HG03103 (cell line): ENCODE measurements around the gene BRD4.

Experiments used
- ATAC-seq: cut with Tn5 transposase; IDR thresholded peaks from one replicate; pipeline ENCODE4 v1.9.1; 2021; ENCODE audit warnings: low read depth; ENCODE audit not compliant: unreplicated experiment

BRD4 gene

DNA sequence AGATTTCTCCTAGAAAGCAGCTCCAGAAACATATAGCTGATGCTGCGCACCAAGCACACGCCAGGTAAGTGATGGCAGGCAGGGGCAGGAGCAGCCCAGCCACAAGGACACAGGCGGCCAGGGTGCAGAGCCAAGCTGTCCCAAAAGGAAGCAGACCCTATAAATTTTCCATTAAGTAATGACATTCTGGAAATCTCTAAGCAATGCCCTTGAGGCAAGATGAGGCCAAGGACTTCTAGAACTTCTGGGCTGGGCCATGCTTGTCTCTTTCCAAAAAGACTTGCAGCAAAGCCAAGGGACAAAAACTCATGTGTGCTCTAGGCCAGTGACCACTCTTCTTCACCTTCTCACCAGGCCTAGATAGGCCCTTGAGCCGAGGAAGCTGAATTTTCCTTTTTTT is 57.9 kb downstream of the BRD4 start:
- no peak for ATAC-seq

DNA sequence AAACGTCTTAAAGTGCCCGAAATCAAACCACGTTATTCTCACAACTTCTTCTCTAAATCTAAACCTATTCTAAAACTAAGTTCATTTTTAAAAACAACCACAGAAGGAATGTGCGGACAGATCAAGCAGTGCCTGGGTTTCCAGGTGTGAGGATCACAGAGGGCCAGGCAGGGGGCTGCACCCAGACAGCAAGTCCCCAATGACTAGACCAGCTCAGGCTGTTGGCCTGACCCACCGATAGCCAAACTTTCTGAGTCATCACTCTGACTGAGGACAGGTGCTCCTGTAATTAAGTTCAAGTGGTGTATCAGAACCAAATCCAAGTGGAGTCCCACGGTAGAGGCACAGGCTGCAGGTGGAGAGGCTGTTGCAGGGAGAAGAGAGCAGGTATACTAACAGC is 62.5 kb downstream of the BRD4 start:
- ATAC-seq: no peak

DNA sequence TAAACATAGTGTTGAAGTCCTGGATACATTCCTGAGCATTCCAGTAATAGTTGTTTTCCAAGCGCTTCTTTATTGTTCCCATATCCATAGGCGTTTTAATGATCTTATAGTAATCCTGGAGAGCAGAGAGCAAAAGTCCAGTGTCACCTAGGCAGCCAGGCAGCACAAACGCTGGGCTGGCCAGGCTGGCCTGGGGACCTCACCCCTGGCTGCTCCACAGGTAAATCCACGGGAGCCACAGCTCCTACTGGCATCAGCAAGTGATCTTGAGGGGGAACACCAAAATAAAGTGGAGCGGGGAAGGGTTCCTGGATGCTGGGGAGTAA is 63.4 kb downstream of the BRD4 start:
- no peak for ATAC-seq

DNA sequence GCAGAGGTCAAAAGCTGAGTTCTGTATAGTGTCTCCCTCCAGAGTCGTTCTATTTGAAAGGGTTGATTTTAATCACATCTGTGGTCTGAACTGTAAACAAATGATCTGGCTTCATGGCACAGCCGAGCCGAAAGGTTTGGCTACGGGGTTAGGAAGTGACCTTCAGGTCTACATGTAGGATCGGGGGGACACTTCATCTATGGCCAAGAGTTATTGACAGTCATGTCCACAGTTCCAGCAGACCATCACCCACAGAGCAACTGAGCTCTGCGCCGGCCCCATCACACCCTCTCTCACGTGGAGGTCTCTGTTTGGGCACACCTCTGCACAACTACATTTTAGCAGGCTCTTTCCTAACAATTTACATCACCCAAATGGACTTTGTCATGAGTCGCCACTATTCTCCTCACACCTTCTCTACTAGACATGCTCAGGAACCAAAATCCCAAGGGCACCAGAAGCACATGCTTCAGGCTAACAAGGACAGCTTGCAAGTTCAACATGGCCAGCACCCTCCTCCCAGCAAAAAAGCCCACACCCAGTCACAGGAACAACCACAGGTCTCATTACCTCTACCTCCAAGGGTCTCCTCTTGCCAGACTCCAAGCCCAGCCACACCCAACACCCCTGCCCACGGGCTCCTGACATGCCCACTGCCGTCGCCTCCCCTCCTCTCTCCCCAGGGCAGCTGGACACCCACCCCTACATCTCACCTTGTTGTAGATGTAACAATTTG is 64.0 kb downstream of the BRD4 start:
- ATAC-seq: no peak

DNA sequence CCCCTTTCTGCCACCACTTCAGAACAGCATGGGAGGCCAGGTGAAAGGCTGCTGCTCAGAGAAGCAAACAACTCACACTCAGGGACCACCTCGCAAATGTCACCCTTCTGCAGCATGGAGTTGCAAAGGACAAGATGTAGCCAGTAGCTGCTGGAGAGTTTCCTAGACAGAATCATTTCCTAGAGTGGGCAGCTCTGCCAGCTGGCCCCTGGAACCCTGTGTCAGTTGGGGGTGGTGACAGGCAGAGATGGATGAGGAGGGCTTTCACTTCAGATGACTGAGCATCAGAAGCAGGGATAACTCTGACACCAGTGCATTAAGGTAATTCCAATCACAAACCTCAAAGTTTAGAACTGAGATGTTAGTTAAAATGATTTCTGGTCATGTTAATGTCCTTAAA is 65.7 kb downstream of the BRD4 start:
- no peak for ATAC-seq

DNA sequence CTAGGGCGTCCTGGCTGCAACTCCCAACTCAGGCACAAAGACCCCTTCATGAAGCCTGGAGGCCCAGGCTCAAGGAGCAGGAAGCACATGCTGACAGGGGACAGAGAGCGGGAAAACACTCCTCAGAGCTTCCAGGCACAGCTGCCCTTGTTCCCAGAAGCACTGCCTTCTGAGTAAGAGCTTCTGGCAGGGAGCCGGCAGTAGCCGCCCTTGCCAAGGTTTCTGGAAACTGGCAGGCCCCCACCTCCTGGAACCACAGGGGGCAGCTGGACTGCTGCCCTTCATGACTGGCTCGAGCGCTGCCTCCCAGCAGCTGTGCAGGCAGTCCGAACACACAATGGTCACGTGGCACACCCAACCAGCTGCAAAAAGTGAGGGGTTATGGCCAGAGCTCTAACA is 66.5 kb downstream of the BRD4 start:
- no peak for ATAC-seq

DNA sequence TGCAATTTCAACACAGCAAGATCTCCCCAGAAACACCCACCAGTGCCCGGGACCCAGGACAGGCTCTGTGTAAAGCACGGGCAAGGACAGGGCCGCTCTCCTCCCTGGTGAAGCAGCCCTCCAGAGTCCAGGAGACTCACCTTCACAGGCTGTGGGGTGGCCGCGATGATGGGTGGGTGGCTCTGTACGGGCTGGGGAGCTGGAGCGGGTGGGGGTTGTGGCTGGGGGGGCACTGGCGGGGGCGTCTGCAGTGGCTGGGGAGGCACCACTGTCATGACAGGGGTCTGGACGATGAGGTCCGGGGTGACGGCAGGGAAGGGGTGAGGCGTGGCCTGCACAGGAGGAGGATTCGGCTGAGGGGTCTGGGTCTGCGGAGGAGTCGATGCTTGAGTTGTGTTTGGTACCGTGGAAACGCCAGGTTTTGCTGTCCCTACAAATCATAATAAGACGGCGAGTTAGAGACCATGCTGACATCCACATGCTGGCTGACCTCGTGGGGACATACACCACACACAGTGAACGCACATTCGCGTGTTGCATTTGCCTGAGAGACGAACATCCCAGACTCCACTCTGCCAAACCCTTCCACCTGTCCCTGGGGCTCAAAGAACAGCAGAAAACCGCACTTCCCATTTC is 67.0 kb downstream of the BRD4 start:
- ATAC-seq: no peak

DNA sequence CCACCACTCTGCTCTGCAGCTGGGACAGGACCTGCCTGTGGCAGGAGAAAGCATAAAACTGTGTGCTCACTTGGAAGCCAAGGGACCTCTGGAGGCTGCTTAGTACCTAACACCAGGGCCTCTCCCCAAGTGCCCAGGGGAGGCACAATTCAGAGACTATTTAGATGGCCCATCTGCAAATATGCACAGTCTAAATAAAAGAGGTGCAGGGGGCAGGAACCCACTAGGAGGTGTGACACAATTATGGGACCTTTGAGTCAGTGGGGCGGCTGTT is 67.5 kb downstream of the BRD4 start:
- ATAC-seq: no peak

DNA sequence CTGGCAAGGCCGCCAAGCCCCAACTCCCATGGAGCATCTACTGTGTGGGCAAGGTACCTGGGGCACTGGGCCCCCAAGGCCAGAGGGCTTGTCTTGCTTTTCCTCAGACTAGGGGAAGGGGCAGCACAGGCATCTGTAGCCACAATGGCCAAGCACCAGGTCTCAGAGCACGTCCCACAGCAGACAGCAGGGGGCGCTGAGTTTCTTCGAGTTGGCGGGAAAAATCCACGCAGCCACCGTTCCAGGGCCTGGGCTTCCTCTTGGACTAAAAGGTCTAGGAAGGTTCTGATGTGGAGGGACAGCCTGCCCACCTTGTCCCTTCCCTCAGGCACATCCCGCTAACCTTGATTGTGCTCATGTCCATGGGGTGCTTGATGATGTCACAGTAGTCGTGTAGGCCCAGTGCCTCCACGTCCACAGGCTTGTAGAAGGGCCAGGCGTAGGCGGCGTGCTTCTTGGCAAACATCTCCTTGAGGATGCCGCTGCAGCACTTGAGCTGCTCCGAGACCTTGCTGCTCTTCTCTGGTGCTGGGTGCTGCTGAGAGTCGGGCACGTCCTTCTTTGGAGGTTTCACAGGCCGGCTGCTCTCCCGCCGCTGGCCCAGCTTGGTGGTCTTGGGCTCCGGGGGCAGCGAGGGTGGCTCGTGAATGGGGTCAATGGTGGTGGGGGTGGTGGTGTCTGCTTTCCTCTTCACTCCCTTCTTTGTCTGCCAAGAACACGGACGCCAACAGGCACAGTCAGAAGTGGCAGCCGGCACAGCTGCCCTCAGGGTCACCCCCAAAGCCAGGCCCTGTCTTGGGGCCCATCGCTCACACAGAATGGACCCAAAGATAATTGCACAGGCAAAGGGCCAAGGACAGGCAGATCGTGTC is 68.0 kb downstream of the BRD4 start:
- ATAC-seq: no peak

DNA sequence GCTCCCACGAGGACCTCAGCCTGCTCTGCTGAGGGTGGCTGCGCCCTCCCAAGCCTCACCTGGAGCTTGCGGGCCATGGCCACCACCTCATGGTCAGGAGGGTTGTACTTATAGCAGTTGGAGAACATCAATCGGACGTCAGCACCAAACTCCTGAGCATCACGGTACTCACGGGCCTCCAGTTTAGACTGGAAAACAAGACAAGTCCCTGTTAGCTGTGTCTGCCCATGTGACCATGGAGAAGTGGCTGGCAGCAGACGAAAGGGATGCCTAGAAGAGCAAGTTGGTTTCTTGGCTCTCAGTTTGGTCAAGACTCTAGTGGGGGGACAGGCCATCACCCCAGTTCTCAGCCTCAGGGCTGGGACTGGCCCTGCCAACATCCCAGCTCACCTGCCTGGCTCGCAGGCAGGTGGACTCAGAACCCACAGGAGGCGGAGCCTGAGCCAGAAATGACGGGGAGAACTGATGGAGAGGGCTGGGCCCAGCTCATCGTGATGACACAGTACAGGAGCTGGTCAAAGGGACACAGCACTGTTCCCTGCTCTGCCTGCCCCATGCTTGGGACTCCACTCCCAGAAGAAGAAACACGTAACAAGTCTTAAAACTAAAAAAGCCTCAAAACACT is 68.9 kb downstream of the BRD4 start:
- no peak for ATAC-seq

DNA sequence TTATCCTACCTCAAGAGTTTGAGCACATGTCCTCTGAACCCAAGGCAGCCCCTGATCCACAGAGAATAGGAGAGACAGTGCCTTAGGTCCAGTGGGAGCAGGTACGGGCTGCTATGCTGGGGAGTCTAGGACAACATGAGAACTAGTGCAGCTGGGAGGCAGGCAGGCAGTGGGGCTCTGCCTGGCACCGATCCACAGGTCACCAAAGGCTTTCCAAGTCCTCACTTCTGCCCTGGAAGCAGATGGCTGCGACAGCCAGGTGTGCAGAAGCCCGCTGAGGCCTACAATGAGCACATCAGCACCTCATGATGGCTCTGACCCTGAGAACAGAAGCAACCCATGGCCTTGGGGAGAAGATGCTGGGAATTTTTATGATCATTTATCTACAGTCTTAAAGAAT is 70.3 kb downstream of the BRD4 start:
- ATAC-seq: no peak

DNA sequence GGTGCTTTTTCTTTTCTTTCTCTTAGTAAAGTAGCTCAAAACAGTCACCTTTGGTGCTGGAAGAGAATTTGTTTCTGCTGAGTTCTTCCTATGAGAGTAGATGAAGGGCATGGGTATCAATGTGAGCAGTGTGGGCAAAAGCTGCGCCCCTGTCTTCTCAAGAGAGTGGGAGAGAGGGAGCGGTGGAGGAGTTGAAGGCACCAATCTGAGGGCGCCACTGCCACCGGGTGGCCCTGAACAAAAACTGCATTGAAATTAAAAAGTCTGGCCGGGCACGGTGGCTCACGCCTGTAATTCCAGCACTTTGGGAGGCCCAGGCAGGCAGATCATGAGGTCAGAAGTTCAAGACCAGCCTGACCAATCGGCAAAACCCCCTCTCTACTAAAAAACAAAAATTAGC is 71.4 kb downstream of the BRD4 start:
- no peak for ATAC-seq

DNA sequence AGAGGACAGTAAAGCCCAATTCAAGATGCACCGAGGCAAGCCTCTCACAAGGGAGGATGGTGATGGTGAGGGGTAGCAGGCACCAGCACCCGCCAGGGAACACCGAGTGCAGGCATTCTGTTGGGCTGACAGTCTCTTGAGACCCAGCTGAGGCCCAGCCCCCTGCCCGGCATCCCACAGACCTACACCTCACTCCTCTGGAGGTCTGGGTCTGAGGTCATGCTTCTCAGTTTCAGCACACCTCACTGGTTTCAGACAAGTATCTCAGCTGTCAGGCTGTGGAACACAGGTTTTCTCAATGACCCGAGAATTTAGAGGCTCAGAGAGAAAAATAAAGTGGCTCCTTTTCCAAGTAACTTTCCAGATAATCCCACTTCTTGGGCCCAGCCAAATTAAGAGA is 72.4 kb downstream of the BRD4 start:
- ATAC-seq: no peak

DNA sequence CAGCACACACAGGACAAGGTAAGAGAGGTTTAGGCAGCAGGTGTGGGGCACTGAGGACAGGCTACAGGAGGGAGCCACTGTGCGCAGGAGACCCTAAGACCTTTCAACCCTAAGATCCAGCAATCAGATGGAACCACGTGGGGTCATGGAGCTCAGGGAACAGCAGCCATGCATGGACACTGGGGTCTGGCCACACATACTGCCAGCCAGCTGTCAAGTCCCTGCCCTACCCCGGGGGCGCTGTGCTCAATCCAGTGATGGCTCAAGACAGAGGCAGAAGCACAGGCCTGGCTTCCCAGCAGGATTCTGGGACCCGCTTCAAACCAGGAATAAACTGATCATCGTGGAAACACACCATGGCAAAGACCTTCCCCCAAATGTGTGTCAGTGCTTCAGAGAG is 74.6 kb downstream of the BRD4 start:
- no peak for ATAC-seq

DNA sequence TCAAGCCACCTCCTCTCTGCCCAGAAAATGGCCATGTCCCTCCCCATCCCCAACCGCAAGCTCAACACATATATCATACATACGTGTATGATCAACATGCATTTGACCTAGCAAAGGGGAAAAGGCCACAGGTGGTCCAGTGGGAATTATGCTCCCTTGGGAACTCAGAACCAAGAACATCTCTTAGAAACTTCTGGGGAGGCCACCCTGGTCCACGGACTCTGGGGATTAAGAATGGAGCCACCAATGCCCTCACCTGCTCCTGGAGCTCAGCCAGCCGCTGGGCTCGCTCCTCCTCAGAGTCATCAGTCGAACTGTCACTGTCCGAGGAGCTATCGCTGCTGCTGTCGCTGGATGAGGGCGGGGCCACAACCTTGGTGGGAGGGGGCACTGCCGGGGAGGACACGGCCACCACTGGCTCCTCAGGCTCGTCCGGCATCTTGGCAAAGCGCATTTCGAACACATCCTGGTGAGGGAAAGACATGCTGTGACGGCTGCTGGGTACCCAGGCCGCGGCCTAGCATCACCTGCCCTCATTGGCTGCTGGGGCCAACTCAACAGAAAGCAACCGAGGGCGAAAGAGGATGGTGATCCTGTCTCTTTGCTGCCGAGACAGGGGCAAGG is 75.5 kb downstream of the BRD4 start:
- no peak for ATAC-seq

DNA sequence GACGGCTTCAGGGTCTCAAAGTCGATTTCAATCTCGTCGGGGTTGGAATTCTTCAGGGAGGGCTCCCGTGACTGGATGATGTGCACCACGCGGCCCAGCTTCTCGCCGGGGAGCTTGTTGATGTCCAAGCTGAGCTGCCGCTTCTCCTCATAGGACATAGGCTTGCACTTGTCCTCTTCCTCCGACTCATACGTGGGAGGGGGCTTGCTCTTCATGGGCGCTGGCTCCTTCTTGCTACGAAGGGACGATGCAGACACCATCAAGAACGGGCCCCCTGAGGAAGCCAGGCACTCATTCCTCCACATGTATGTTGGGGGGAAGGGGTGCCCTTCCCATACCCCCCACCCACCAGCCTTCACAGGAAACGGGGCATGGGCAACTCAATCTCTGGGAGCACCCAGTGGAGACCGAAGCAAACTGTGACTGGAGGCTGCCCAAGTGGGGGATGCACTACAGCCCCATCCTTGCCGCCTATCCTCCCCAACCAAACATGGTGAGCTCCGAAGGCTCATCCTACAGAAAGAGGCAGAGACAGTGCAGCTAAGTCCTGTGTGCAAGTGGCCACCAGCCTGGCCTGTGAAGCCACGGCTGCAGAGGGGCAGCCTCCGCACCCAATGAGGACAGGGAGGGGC is 76.9 kb downstream of the BRD4 start:
- ATAC-seq: no peak

DNA sequence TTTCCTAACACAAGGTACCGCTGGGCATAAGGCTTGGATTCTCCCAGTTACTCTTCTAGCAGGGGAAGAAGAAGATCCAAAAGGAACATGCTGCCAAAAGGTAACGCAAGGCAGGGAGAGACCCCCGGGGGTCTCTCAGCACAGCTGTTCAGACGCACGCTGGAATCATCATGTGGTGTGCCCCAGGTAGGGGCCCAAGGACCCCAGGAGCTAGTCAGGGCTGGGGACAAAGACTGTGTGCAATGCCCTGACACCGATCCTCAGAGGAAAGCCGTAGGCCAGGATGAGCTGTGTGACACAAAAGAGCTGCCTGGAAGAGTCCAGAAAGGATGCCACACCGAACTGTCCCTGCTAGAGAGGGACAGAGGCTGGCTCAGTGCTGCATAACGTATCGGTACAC is 77.8 kb downstream of the BRD4 start:
- ATAC-seq: no peak

DNA sequence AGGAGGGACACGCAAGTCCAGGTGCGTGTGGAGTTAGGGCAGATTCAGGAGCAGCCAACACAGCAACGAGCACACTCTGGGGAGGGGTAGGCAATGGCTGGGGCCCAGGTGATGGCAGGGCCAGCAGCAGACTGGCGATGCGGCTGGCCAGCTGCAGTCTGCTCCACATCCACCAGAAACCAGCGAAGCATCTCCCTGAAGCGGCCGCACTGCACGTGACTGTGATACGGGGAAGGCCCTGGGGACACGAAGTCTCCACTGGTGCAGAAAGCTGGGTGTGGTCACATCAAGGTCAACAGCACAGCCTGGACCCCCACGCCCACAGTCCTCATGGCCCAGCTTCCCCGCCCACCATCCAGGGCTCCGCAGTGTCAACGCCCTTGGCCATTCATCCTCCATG is 78.8 kb downstream of the BRD4 start:
- no peak for ATAC-seq

DNA sequence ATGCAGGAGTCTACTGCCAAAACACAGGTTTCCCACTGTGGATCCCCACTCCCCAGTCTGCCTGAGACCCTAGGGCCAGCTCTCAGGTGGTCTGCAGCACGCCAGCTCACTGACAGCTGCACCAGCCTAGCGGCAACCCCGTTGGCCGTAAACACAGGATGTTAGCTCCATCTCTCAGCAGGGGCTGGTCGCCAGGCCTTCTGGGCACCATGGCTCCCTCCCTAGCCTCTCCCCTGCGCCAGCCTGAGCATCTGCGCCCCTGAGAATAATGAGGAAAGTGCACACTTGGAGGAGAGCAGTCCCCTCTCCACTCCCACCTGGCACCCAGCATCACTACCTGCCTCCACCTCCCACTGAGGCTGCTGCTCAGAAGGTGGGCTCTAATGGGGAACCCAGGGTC is 79.3 kb downstream of the BRD4 start:
- ATAC-seq: no peak

DNA sequence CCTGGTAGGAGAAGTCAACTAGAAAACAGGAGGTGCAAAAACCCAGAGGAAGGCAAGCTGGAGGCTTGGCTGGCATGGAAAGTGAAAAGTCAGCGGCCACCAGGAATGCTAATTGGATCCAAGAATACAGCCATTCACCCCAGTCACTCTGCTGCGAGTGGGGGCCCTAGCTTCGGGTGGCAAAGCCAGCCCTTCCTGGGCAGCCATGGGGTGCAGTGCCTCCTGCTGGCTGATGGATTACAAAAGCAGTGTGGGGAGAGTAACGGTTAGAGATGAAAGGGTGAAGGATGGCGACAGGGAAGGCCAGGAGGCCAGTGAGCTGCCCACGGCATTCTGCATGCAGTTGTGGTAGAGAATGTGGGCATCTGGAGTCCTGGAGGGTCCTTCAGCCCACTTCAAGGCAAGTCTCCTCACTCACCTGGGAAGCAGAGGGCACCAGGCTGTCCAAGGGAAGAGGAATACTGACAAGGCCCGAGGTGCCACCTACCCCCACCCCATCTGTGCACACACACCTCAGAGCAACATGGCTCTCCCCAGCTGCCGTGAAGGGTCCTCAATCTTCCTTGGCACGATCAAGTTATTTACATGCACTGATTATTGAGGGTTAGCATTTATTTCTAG is 79.8 kb downstream of the BRD4 start:
- no peak for ATAC-seq
